Thoracic aorta (tissue), 2 donors: Measurements from ENCODE around the gene TFEB. TPM values are rescaled to one million over a fixed set of nuclear protein-coding genes. Genes with fewer than 3 reads are reported as not detected.

Source experiments
- ATAC-seq: fragments of 150-250 bp; one replicate; pipeline ENCODE4 v1.8.0; 2017; ENCODE audit warnings: low read depth; ENCODE audit not compliant: insufficient number of reproducible peaks, low FRiP score
- DNase-seq: peaks from one replicate; pipeline ENCODE4 v3.0.0-alpha.2; 2020; ENCODE audit warnings: low spot score
- H3K27ac ChIP-seq, 2 donors: fragments of 200-600 bp; sonication (generic); 1 replicate in 1 of 2; 2 replicates in 1 of 2; pipeline ENCODE4 v1.5.1; 2016; ENCODE audit warnings: mild to moderate bottlenecking in 2 of 2, moderate library complexity in 2 of 2
- H3K27me3 ChIP-seq: fragments of 200-600 bp; sonication (generic); replicated peaks from 2 replicates; pipeline ENCODE4 v1.6.0; 2016; ENCODE audit warnings: mild to moderate bottlenecking; ENCODE audit not compliant: insufficient read depth
- H3K36me3 ChIP-seq: fragments of 200-600 bp; sonication (generic); one replicate; pipeline ENCODE4 v1.5.1; 2016
- H3K4me1 ChIP-seq, 2 donors: fragments of 200-600 bp; sonication (generic); 1 replicate in 1 of 2; 2 replicates in 1 of 2; pipeline versions ENCODE4 v1.5.1 to v1.6.0; 2016; ENCODE audit warnings: low read depth in 2 of 2, mild to moderate bottlenecking in 1 of 2; ENCODE audit not compliant: control insufficient read depth in 1 of 2
- H3K4me3 ChIP-seq: fragments of 200-600 bp; sonication (generic); 2 replicates; pipeline ENCODE4 v1.5.1; 2016; ENCODE audit warnings: mild to moderate bottlenecking
- H3K9me3 ChIP-seq: fragments of 200-600 bp; sonication (generic); 2 replicates; pipeline ENCODE4 v1.5.1; 2016
- total RNA-seq, 2 donors: library from RNA; depleted of rRNA; stranded (reverse); fragments of >200 nt; gene quantifications; one replicate each; pipeline versions ENCODE4 v1.1.0 to v1.2.3, GENCODE V29; 2016
- TF ChIP-seq, protein P1 (sequence below): fragments of 200-600 bp; sonication (generic); IDR thresholded peaks from one replicate; pipeline ENCODE4 v1.5.1; 2019; ENCODE audit warnings: antibody characterized with exemption

TFEB gene
- total RNA-seq, 2 donors from 2014 or later, result 22.9 to 23.8 TPM

- no peaks in the 10 kb centered on the region for H3K36me3 ChIP-seq
- DNase-seq (no peak), ATAC-seq (no peak)
- no peaks in the 10 kb centered on the region for H3K9me3 ChIP-seq
- TF ChIP-seq, protein P1, sequence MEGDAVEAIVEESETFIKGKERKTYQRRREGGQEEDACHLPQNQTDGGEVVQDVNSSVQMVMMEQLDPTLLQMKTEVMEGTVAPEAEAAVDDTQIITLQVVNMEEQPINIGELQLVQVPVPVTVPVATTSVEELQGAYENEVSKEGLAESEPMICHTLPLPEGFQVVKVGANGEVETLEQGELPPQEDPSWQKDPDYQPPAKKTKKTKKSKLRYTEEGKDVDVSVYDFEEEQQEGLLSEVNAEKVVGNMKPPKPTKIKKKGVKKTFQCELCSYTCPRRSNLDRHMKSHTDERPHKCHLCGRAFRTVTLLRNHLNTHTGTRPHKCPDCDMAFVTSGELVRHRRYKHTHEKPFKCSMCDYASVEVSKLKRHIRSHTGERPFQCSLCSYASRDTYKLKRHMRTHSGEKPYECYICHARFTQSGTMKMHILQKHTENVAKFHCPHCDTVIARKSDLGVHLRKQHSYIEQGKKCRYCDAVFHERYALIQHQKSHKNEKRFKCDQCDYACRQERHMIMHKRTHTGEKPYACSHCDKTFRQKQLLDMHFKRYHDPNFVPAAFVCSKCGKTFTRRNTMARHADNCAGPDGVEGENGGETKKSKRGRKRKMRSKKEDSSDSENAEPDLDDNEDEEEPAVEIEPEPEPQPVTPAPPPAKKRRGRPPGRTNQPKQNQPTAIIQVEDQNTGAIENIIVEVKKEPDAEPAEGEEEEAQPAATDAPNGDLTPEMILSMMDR, result no peak
- H3K4me3 ChIP-seq, result no peak overlapping the region
- H3K27me3 ChIP-seq, result no peaks in the 10 kb centered on the region
- peaks cover 7 to 21% of the 10 kb centered on the region in 2 donors for H3K4me1 ChIP-seq
- no peak overlapping the region for H3K27ac ChIP-seq
These were observed 34.7 kb downstream of the TFEB start for GRCh38 chr6:41700463-41701347.

DNA sequence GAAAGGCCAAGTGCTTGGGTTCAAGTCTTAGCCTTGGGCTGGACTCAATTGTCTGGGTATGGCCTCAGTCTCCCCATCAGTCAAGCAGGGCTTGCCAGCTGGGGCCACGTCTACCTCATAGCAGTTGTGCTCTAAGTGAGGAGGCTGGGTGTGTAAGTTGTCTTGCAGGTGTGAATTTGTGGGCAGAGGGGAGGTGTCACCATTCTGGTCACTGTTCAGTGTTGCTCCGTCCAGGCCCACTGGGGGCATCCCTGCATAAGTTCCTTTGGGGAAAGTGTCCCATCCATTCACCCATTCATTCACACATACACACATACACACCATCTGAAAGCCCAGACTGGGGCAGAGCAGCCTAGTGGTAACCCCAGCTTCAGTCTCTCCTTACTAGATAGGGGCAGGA lies 36.3 kb downstream of the TFEB start:
- Histone ChIP-seq H3K4me1 (peaks cover 0 to 4% of the 10 kb centered on the region in 2 donors), H3K27ac (no peak overlapping the region), H3K36me3 (no peaks in the 10 kb centered on the region), H3K9me3 (no peaks in the 10 kb centered on the region), H3K27me3 (no peaks in the 10 kb centered on the region), H3K4me3 (no peak overlapping the region)
- DNase-seq, result no peak
- ATAC-seq, result no peak
- TF ChIP-seq, protein P1, result no peak

GRCh38 chr6:41697861-41698781 lies 37.3 kb downstream of the TFEB start:
- Histone ChIP-seq H3K27me3 (no peaks in the 10 kb centered on the region), H3K27ac (no peak overlapping the region), H3K4me1 (no peaks in the 10 kb centered on the region), H3K36me3 (no peaks in the 10 kb centered on the region), H3K4me3 (no peak overlapping the region), H3K9me3 (no peaks in the 10 kb centered on the region)
- DNase-seq (no peak), ATAC-seq (no peak)
- TF ChIP-seq, protein P1, result no peak

DNA sequence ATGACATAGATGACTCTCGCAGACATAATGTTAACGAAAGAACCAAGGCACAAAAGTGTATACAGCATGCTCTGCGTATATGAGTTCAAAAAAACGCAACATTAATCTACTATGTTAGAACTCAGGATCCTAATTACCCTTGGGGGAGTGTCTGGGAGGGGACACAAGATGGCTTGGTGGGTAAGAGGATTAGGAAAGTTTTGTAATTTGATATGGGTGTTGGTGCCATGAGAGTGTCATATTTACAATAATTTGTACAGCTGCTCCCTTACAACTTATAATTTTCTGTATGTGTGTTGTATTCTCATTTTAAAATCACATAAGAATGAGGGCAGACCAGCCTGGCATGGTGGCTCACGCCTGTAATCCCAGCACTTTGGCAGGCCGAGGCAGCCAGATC lies 38.6 kb downstream of the TFEB start:
- TF ChIP-seq, protein P1, result no peak
- no peak for ATAC-seq
- no peak overlapping the region for H3K27ac ChIP-seq
- no peaks in the 10 kb centered on the region for H3K4me1 ChIP-seq
- H3K27me3 ChIP-seq, result no peaks in the 10 kb centered on the region
- DNase-seq, result no peak
- H3K9me3 ChIP-seq, result no peaks in the 10 kb centered on the region
- H3K4me3 ChIP-seq, result no peak overlapping the region
- H3K36me3 ChIP-seq, result no peaks in the 10 kb centered on the region

GRCh38 chr6:41695825-41696224 lies 39.6 kb downstream of the TFEB start:
- Histone ChIP-seq H3K9me3 (no peaks in the 10 kb centered on the region), H3K27me3 (no peaks in the 10 kb centered on the region), H3K36me3 (peaks cover 3% of the 10 kb centered on the region), H3K4me3 (no peak overlapping the region), H3K27ac (no peak overlapping the region), H3K4me1 (no peaks in the 10 kb centered on the region)
- DNase-seq (no peak), ATAC-seq (no peak)
- TF ChIP-seq, protein P1, result no peak
